ENCODE data around the gene ZNF530.

Gene ZNF530

GRCh38 chr19:57642396-57643046 lies 42.8 kb downstream of the ZNF530 start:
- peaks cover 36 to 46% (median 40%) of the 10 kb centered on the region in 5 donors for H3K36me3 ChIP-seq (ENCODE audit: control insufficient read depth in 5 of 5, insufficient read depth in 5 of 5, low read length in 5 of 5)
- H3K27me3 ChIP-seq (ENCODE audit: control insufficient read depth in 5 of 5, insufficient read depth in 4 of 5, low read length in 5 of 5): peaks cover 0 to 3% (median 0%) of the 10 kb centered on the region in 5 donors
- H3K4me1 ChIP-seq (ENCODE audit: control insufficient read depth in 5 of 5, insufficient read depth in 5 of 5, low read length in 5 of 5): peaks cover 0 to 9% (median 0%) of the 10 kb centered on the region in 5 donors
- H3K27ac ChIP-seq (ENCODE audit: low read depth, low read length): no peak overlapping the region
- no peak overlapping the region for H3K9ac ChIP-seq (ENCODE audit: low read length in 5 of 5)
- H3K4me3 ChIP-seq (ENCODE audit: low read depth in 1 of 5, low read length in 5 of 5): peak overlapping the region in 4 of 5 donors; percentile 10 to 43 (median 30)
- peaks cover 34 to 67% (median 46%) of the 10 kb centered on the region in 5 donors for H3K9me3 ChIP-seq (ENCODE audit: control insufficient read depth in 5 of 5, low read length in 5 of 5)

- H3K9ac ChIP-seq (ENCODE audit: low read length in 5 of 5): no peak overlapping the region
- H3K9me3 ChIP-seq (ENCODE audit: control insufficient read depth in 5 of 5, low read length in 5 of 5): peaks cover 27 to 64% (median 40%) of the 10 kb centered on the region in 5 donors
- peaks cover 0 to 3% (median 0%) of the 10 kb centered on the region in 5 donors for H3K27me3 ChIP-seq (ENCODE audit: control insufficient read depth in 5 of 5, insufficient read depth in 4 of 5, low read length in 5 of 5)
- peaks cover 29 to 39% (median 36%) of the 10 kb centered on the region in 5 donors for H3K36me3 ChIP-seq (ENCODE audit: control insufficient read depth in 5 of 5, insufficient read depth in 5 of 5, low read length in 5 of 5)
- H3K4me3 ChIP-seq (ENCODE audit: low read depth in 1 of 5, low read length in 5 of 5): no peak overlapping the region
- peaks cover 0 to 9% (median 0%) of the 10 kb centered on the region in 5 donors for H3K4me1 ChIP-seq (ENCODE audit: control insufficient read depth in 5 of 5, insufficient read depth in 5 of 5, low read length in 5 of 5)
- H3K27ac ChIP-seq (ENCODE audit: low read depth, low read length): no peak overlapping the region
These were observed 44.0 kb downstream of the ZNF530 start for GRCh38 chr19:57643734-57644133.

GRCh38 chr19:57648331-57649003 lies 48.8 kb downstream of the ZNF530 start:
- Histone ChIP-seq H3K27ac (ENCODE audit: low read depth, low read length) (no peak overlapping the region), H3K4me3 (ENCODE audit: low read depth in 1 of 5, low read length in 5 of 5) (no peak overlapping the region), H3K9me3 (ENCODE audit: control insufficient read depth in 5 of 5, low read length in 5 of 5) (peaks cover 0 to 34% (median 19%) of the 10 kb centered on the region in 5 donors), H3K4me1 (ENCODE audit: control insufficient read depth in 5 of 5, insufficient read depth in 5 of 5, low read length in 5 of 5) (no peaks in the 10 kb centered on the region), H3K27me3 (ENCODE audit: control insufficient read depth in 5 of 5, insufficient read depth in 4 of 5, low read length in 5 of 5) (peaks cover 0 to 11% (median 3%) of the 10 kb centered on the region in 5 donors), H3K36me3 (ENCODE audit: control insufficient read depth in 5 of 5, insufficient read depth in 5 of 5, low read length in 5 of 5) (no peaks in the 10 kb centered on the region), H3K9ac (ENCODE audit: low read length in 5 of 5) (no peak overlapping the region)

GRCh38 chr19:57651654-57651996 lies 51.9 kb downstream of the ZNF530 start:
- no peak overlapping the region for H3K9ac ChIP-seq (ENCODE audit: low read length in 5 of 5)
- no peaks in the 10 kb centered on the region for H3K4me1 ChIP-seq (ENCODE audit: control insufficient read depth in 5 of 5, insufficient read depth in 5 of 5, low read length in 5 of 5)
- no peak overlapping the region for H3K27ac ChIP-seq (ENCODE audit: low read depth, low read length)
- H3K9me3 ChIP-seq (ENCODE audit: control insufficient read depth in 5 of 5, low read length in 5 of 5): peaks cover 0 to 41% (median 20%) of the 10 kb centered on the region in 5 donors
- peaks cover 0 to 11% (median 3%) of the 10 kb centered on the region in 5 donors for H3K27me3 ChIP-seq (ENCODE audit: control insufficient read depth in 5 of 5, insufficient read depth in 4 of 5, low read length in 5 of 5)
- H3K4me3 ChIP-seq (ENCODE audit: low read depth in 1 of 5, low read length in 5 of 5): no peak overlapping the region
- H3K36me3 ChIP-seq (ENCODE audit: control insufficient read depth in 5 of 5, insufficient read depth in 5 of 5, low read length in 5 of 5): no peaks in the 10 kb centered on the region

- Histone ChIP-seq H3K27ac (ENCODE audit: low read depth, low read length) (no peak overlapping the region), H3K4me1 (ENCODE audit: control insufficient read depth in 5 of 5, insufficient read depth in 5 of 5, low read length in 5 of 5) (no peaks in the 10 kb centered on the region), H3K27me3 (ENCODE audit: control insufficient read depth in 5 of 5, insufficient read depth in 4 of 5, low read length in 5 of 5) (peaks cover 0 to 11% (median 3%) of the 10 kb centered on the region in 5 donors), H3K9me3 (ENCODE audit: control insufficient read depth in 5 of 5, low read length in 5 of 5) (peaks cover 0 to 28% (median 14%) of the 10 kb centered on the region in 5 donors), H3K36me3 (ENCODE audit: control insufficient read depth in 5 of 5, insufficient read depth in 5 of 5, low read length in 5 of 5) (no peaks in the 10 kb centered on the region), H3K4me3 (ENCODE audit: low read depth in 1 of 5, low read length in 5 of 5) (no peak overlapping the region), H3K9ac (ENCODE audit: low read length in 5 of 5) (no peak overlapping the region)
These were observed 54.0 kb downstream of the ZNF530 start for GRCh38 chr19:57653689-57654088.

- Histone ChIP-seq H3K36me3 (ENCODE audit: control insufficient read depth in 5 of 5, insufficient read depth in 5 of 5, low read length in 5 of 5) (no peaks in the 10 kb centered on the region), H3K4me3 (ENCODE audit: low read depth in 1 of 5, low read length in 5 of 5) (no peak overlapping the region), H3K9ac (ENCODE audit: low read length in 5 of 5) (no peak overlapping the region), H3K27ac (ENCODE audit: low read depth, low read length) (no peak overlapping the region), H3K9me3 (ENCODE audit: control insufficient read depth in 5 of 5, low read length in 5 of 5) (peaks cover 0 to 27% (median 14%) of the 10 kb centered on the region in 5 donors), H3K4me1 (ENCODE audit: control insufficient read depth in 5 of 5, insufficient read depth in 5 of 5, low read length in 5 of 5) (no peaks in the 10 kb centered on the region), H3K27me3 (ENCODE audit: control insufficient read depth in 5 of 5, insufficient read depth in 4 of 5, low read length in 5 of 5) (peaks cover 0 to 11% (median 3%) of the 10 kb centered on the region in 5 donors)
These were observed 55.8 kb downstream of the ZNF530 start for GRCh38 chr19:57655443-57655842.

- Histone ChIP-seq H3K27ac (ENCODE audit: low read depth, low read length) (no peak overlapping the region), H3K9me3 (ENCODE audit: control insufficient read depth in 5 of 5, low read length in 5 of 5) (peaks cover 0 to 26% (median 14%) of the 10 kb centered on the region in 5 donors), H3K4me1 (ENCODE audit: control insufficient read depth in 5 of 5, insufficient read depth in 5 of 5, low read length in 5 of 5) (no peaks in the 10 kb centered on the region), H3K36me3 (ENCODE audit: control insufficient read depth in 5 of 5, insufficient read depth in 5 of 5, low read length in 5 of 5) (no peaks in the 10 kb centered on the region), H3K27me3 (ENCODE audit: control insufficient read depth in 5 of 5, insufficient read depth in 4 of 5, low read length in 5 of 5) (peaks cover 0 to 10% (median 3%) of the 10 kb centered on the region in 5 donors), H3K9ac (ENCODE audit: low read length in 5 of 5) (no peak overlapping the region), H3K4me3 (ENCODE audit: low read depth in 1 of 5, low read length in 5 of 5) (no peak overlapping the region)
These were observed 56.7 kb downstream of the ZNF530 start for GRCh38 chr19:57656346-57656745.

Measured in subcutaneous abdominal adipose tissue (tissue), 5 donors.